GM18499 (cell line): ENCODE measurements around the gene ZER1.
"Not testable (repeated sequence)": the region's sequence is repeated elsewhere in the genome, so short reads cannot be mapped to it uniquely, and the experiment has no call there.

Source experiments
- ATAC-seq: cut with Tn5 transposase; IDR thresholded peaks from one replicate; pipeline ENCODE4 v1.9.1; 2021; ENCODE audit warnings: moderate number of reproducible peaks; ENCODE audit not compliant: insufficient read depth, unreplicated experiment

Gene ZER1

GRCh38 chr9:128699096-128699795 is 72.5 kb downstream of the ZER1 start:
- not testable (repeated sequence) for ATAC-seq

- no peak for ATAC-seq
These were observed 74.6 kb downstream of the ZER1 start for GRCh38 chr9:128696923-128697707.

GRCh38 chr9:128694344-128694743 is 77.4 kb downstream of the ZER1 start:
- no peak for ATAC-seq

- ATAC-seq: not testable (repeated sequence)
These were observed 78.0 kb downstream of the ZER1 start for GRCh38 chr9:128693738-128694137.

GRCh38 chr9:128690684-128691034 is 81.1 kb downstream of the ZER1 start:
- no peak for ATAC-seq

GRCh38 chr9:128689820-128690683 is 81.7 kb downstream of the ZER1 start:
- ATAC-seq: no peak

GRCh38 chr9:128689293-128689774 is 82.4 kb downstream of the ZER1 start:
- ATAC-seq: no peak

- ATAC-seq: no peak
These were observed 83.0 kb downstream of the ZER1 start, which contains the start of gene SET for GRCh38 chr9:128688501-128689292. TSS of gene SET (plus strand) at chr9:128689222. CDS start at chr9:128689583, 361 bp downstream.

GRCh38 chr9:128687453-128687852 is 84.3 kb downstream of the ZER1 start:
- ATAC-seq: no peak

GRCh38 chr9:128685636-128686489 is 85.9 kb downstream of the ZER1 start:
- no peak for ATAC-seq

- no peak for ATAC-seq
These were observed 87.2 kb downstream of the ZER1 start for GRCh38 chr9:128684325-128685199.

GRCh38 chr9:128684065-128684324 is 87.7 kb downstream of the ZER1 start:
- ATAC-seq: no peak

- no peak for ATAC-seq
These were observed 88.2 kb downstream of the ZER1 start for GRCh38 chr9:128683340-128684064.
